Liver (tissue), 3 donors: ENCODE results near the gene SNAPC2.
A peak's percentile ranks its signal among the peaks of the same experiment; 100 is the strongest.

ENCODE experiments used
- ATF3 ChIP-seq: IDR thresholded peaks from 2 replicates; pipeline ENCODE4 v1.6.1; 2016; ENCODE audit warnings: antibody characterized with exemption
- CTCF ChIP-seq: fragments of 150-350 bp; IDR thresholded peaks from 2 replicates; pipeline ENCODE4 v1.5.1; 2017; ENCODE audit warnings: improper control_type of control experiment, low read depth, low read length; ENCODE audit not compliant: missing input control
- NR2F2 ChIP-seq: IDR thresholded peaks from 2 replicates; pipeline ENCODE4 v1.6.1; 2016; ENCODE audit warnings: antibody characterized with exemption
- RAD21 ChIP-seq, 2 donors: IDR thresholded peaks; 2 replicates each; pipeline ENCODE4 v1.6.1; 2016; ENCODE audit warnings: antibody characterized with exemption in 2 of 2, mild to moderate bottlenecking in 2 of 2
- REST ChIP-seq: IDR thresholded peaks from 2 replicates; pipeline ENCODE4 v1.6.1; 2016; ENCODE audit warnings: antibody characterized with exemption, mild to moderate bottlenecking
- SP1 ChIP-seq: IDR thresholded peaks from 2 replicates; pipeline ENCODE4 v1.6.1; 2018; ENCODE audit warnings: antibody characterized with exemption, mild to moderate bottlenecking
- TAF1 ChIP-seq: conservative IDR thresholded peaks from 2 replicates; pipeline ENCODE4 v1.6.1; 2016; ENCODE audit warnings: antibody characterized with exemption, mild to moderate bottlenecking
- YY1 ChIP-seq: IDR thresholded peaks from 2 replicates; pipeline ENCODE4 v1.6.1; 2016; ENCODE audit warnings: antibody characterized with exemption, mild to moderate bottlenecking
- ZBTB33 ChIP-seq: IDR thresholded peaks from 2 replicates; pipeline ENCODE4 v1.6.1; 2016; ENCODE audit warnings: antibody characterized with exemption
- donor health status: healthy.
- donor health status: healthy.

GRCh38 chr19:7928741-7929701 lies 8.9 kb downstream of the SNAPC2 start:
- peak; percentile 7 for TF ChIP-seq CTCF
- no peak for TF ChIP-seq RAD21 (IDR thresholded peaks at IDR 0.05)
- no peak for TF ChIP-seq ZBTB33
- no peak for TF ChIP-seq NR2F2
- TF ChIP-seq ATF3: no peak
- no peak for TF ChIP-seq REST
- no peak for TF ChIP-seq TAF1
- TF ChIP-seq SP1: no peak
- no peak for TF ChIP-seq YY1
